Right forelimb (tissue), 1 donor: ENCODE measurements around the gene SLC4A7.
"Not testable (repeated sequence)": the region's sequence is repeated elsewhere in the genome, so short reads cannot be mapped to it uniquely, and the experiment has no call there.

Experiments used
- DNase-seq: peaks from one replicate; pipeline ENCODE4 v3.0.0-alpha.2; 2018

The SLC4A7 gene

GRCh38 chr3:27486336-27486735, 2.2 kb upstream of the SLC4A7 start:
- no peak for DNase-seq

- no peak for DNase-seq
Measured at GRCh38 chr3:27485866-27486265, 1.7 kb upstream of the SLC4A7 start.

DNA sequence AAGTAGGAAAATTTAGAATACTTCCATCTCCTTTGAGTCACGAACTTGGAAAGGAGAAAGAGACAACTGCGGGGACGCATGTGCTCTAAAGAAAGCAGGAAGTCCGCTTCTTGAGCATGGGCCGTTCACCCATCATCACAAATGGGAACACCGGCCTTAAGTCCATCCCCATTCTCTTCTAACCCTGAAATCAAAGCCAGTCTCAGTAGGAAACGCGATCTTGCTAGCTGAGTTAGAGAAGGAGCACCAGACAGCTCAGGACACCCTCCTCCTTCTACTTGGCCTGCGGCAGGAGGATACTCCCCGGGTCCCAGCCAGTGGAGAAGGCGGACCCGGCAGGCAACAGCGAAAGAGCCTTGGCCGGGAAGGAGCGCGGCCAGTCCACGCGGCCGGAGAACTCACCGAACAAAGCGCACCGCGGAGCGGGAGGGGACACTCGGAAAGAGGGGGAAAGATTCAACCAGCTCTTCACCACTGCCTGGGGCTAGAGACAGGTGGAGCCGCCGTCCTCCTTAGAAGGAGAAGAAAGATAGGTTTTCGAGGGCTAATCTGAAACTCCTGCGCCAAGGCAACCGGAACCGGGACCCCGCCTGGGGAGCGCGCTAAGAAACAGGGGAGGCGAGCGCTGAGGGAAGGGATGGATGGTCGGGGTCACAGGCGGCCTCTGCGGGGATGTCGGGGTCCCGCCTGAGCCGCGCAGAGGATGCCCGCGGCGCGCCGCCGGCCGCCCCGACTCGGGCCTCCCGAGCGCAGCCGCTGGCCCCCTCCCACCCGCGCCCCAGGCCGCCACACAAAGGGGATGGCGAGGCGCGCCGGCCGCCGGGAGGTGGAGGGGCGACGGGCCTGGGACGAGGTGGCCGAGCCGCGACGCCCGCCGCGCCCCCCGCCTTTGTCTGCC, 818 bp downstream of the SLC4A7 start:
- peak; percentile 84 for DNase-seq

DNA sequence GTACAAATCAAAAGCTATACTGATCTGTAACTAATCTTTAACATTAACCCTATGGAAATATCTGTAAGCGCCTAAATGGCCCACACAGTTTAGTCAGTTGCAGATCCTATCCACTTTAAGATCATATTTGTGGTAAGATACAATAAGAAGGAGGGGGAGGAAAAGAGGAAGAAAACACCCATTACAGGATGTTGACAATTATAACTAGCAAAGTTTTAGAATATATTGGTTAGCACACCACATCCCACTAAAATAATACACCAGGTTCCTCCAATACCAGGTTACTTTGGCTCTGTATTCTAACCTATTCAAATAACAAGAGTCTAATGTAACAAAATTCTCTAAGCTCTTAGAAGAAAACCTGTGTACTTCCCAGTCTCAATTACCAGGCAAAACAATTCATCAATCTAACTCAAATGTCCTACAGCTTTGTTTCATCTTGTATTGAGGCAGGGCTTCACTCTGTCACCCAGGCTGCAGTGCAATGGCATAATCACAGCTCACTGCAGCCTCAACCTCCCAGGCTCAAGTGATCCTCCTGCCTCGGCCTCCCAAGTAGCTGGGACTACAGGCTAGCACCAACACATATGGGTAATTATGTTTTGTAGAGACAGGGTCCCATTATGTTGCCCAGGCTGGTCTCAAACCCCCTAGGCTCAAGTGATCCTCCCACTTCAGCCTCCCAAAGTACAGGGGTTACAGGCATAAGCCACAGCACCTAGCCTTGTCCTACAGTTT, 4.2 kb downstream of the SLC4A7 start:
- no peak for DNase-seq

DNA sequence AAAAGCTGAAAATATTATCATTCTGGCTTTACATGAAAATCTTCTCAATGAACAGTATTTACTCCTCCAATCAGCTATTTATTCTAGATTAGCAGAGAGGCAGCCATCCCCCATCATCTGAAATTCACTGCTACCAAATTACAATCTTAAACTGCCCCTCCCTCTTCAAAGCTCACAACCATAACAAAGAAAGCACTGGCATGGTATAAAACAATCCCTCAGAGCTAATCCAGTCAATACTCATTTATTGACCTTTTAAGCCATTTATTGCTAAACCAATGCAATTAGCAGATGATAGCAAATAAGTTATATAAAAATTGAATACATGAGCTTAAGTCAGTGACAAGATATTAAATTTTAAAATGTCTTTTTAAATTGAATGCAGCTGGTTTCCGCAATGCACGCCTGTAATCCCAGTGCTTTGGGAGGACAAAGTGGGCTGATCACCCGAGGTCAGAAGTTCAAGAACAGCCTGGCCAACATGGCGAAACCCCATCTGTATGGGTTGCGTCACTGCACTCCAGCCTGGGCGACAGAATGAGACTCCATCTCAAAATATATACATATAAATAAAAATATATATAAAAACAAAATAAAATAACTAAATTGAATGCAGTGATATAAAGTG, 12.1 kb downstream of the SLC4A7 start:
- DNase-seq, result no peak

DNA sequence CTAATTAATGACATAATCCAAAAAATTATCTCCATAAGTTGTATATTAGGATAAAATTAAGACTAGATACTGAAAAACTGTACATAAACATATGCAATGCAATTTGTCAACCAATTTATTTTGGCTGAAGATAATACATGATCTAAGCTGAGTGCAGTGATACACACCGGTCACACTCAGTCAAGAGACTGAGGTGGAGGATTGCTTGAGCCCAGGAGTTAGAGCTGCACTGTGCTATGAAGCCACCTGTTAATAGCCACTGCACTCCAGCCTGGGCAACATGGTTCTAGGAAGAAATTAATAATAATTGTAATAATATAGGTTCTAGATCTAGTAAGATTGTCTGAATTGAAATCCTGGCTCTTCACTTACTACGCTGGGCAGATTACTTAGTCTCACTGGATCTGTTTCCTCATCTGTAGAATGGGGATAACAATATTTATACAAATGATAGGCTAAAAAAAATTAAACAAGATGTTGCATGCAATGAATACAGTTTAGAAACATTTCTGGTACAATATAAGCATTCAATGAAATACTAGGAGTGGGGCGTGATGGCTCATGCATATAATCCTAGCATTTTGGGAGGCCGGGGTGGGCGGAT, 15.8 kb downstream of the SLC4A7 start:
- DNase-seq, result no peak

- no peak for DNase-seq
Measured at GRCh38 chr3:27467545-27467944, 16.6 kb downstream of the SLC4A7 start.

DNA sequence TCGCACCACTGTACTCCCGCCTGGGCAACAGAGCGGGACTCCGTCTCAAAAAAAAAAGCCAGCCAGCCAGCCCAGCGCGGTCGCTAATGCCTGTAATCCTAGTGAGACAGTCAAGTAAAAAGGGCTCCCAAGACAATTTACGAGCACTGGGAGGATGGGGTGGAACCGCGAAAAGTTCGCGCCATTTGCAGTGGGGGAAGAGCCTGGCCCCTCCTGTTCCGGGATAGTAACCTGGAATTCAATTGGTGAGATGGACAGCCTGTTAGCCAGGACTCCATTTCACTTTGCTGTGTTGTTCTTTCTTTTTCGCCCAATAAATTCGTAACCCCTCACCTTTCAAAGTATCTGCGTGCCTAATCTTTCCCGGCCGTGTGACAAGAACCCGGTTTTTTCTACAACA, 19.5 kb downstream of the SLC4A7 start:
- DNase-seq, result no peak

GRCh38 chr3:27462228-27462627, 22.0 kb downstream of the SLC4A7 start:
- no peak for DNase-seq

- no peak for DNase-seq
Measured at GRCh38 chr3:27458929-27459328, 25.3 kb downstream of the SLC4A7 start.

GRCh38 chr3:27456554-27456953, 27.6 kb downstream of the SLC4A7 start:
- DNase-seq, result no peak

GRCh38 chr3:27454914-27455313, 29.3 kb downstream of the SLC4A7 start:
- DNase-seq, result no peak

- no peak for DNase-seq
Measured at GRCh38 chr3:27454461-27454860, 29.7 kb downstream of the SLC4A7 start.

DNA sequence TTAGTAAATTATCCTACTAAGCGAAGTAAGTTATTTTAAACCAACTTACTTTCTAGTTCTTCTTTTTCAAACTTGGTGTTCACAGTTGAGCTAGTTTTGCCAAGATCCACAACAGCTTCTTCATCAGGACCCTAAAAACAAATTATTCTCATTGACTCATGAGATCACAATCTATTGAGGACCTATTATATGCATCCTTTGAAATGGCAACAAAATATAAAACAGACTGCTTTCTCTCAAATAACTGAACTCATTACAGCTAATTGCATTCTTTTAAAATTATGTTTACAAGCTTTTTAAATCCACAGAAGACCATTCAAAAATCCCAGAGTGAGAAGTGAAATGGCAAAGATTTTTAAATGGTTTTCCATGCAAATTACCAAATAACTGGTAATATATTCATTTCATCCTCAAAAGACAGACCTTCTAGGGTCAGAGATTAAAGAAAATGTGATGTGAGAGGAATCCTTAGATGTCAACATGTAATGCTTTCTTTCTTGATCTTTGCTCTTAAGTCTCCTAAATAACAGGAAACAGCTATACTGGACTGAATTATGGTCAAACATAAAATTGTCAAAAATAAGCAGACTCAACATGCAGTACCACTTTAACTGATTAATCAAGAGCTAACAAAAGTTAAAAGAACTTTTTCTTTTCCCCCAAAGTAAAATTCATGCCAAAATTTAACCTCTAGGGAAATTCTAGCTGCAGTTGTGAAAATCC, 31.7 kb downstream of the SLC4A7 start:
- DNase-seq, result no peak

DNA sequence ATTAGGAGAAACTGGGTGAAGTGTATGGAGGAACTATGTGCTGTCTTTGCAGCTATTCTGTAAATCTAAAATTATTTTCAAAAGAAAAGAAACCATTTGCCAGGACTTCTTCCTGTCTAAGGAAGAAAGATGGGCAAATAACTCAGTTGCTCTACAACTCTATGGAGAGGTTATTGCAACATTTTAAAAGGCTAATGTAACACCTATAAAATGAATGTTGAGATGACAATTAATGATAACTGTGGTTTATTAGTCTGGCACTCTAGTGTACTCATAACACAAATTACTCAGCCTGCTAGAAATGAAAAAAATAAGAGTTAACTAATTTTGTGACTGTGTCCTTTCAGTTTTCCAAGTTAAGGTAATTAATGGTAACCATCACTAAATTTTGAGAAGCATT, 32.3 kb downstream of the SLC4A7 start:
- DNase-seq, result no peak

- DNase-seq, result no peak
Measured at GRCh38 chr3:27451251-27451650, 32.9 kb downstream of the SLC4A7 start.

DNA sequence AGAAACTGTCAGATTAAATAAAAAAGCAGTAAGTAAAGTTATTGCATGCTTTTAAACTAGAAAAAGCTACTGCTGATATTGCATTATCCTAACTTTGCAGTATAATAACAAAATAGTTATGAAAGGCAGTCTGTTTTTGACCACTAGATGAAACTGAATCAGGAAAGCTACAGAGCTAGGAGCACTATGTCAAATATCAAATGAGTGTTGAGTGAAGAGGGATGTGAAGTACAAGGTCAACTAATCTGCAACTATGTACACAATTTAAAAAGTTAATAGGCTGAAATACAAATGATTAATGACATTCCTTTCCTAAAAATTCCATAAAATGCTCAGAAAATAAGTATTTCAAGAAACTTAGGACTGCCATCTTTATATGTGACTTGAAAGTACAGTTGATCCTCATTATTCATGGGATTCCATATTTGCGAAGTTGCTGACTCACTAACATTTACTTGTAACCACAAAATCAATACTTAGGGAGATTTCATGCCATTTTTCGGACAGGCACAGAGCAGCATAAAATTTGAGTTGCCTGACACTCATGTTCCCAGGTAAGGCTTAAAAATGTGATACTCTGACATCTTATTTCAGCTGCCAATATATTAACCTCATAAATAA, 34.5 kb downstream of the SLC4A7 start:
- DNase-seq, result no peak

GRCh38 chr3:27442995-27443394, 41.2 kb downstream of the SLC4A7 start:
- DNase-seq, result not testable (repeated sequence)

DNA sequence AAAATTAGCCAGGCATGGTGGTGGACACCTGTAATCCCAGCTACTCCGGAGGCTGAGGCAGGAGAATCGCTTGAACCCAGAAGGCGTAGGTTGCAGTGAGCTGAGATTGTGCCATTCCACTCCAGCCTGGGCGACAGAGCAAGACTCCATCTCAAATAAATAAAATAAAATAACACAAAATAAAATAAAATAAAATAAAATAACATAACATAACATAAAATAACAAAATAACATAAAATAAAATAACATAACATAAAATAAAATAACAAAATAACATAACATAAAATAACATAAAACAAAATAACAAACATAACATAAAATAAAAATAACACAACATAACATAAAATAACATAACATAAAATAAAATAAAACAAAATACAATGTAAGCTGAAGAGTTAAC, 45.8 kb downstream of the SLC4A7 start:
- not testable (repeated sequence) for DNase-seq

DNA sequence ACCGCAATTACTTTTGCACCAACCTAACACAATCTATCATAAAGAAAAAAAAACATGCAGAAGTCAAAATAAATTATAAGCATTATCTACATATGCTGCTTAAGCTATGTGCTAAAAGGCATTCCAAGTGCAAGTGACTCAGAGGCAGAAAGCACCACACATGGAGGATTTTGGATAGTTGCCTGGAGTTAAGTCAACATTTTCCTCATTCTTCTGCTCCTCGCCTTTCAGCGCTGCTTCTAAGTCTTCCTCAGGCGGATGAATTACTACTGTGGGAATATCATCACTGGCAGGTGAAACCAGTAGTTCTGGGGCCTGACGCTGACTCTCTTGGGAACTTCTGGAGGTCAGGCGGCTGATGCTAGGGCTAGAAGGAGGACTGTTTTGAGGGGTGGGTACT, 53.1 kb downstream of the SLC4A7 start:
- no peak for DNase-seq

DNA sequence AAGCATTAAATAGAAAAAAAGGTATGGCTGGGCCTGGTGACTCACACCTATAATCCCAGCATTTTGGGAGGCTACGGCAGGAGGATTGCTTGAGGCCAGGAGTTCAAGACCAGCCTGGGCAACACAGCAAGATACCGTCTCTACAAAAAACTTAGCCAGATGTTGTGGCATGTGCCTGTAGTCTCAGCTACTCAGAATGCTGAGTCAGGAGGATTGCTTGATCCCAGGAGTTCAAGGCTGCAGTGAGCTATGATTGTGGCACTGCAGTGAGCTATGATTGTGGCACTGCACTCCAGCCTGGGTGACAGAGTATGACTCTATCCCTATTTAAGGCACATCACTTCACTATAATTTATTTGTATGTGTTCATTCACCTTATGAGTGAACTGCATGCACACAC, 54.3 kb downstream of the SLC4A7 start:
- DNase-seq, result no peak

GRCh38 chr3:27428446-27428845, 55.7 kb downstream of the SLC4A7 start:
- no peak for DNase-seq
